CD8-positive, alpha-beta memory T cell (primary cell): ENCODE measurements around the gene BRME1. TPM values are rescaled to one million over a fixed set of nuclear protein-coding genes. Genes with fewer than 3 reads are reported as not detected.
"Not testable (repeated sequence)": the region's sequence is repeated elsewhere in the genome, so short reads cannot be mapped to it uniquely, and the experiment has no call there.

Source experiments
- CTCF ChIA-PET: fragments of 350-600 bp; sonication (Branson Sonifier 250); formaldehyde crosslinking; loops from one replicate; lab custom pipeline; 2021; ENCODE audit warnings: antibody characterized with exemption; lab: Charles Lee
- POLR2A ChIA-PET: fragments of 350-600 bp; sonication (Branson Sonifier 250); formaldehyde crosslinking; loops from one replicate; lab custom pipeline; 2021; ENCODE audit warnings: antibody characterized with exemption; lab: Charles Lee
- DNase-seq, 5 donors: peaks; one replicate each; pipeline versions ENCODE4 v3.0.0 to v3.0.0-alpha.2; 2020 to 2022; ENCODE audit warnings: mixed read lengths in 1 of 5
- H3K27ac ChIP-seq: one replicate; pipeline ENCODE4 v1.7.0; 2013; ENCODE audit warnings: low read depth, mild to moderate bottlenecking, low read length, moderate library complexity
- H3K27me3 ChIP-seq: 2 replicates; pipeline ENCODE4 v1.7.0; 2013; ENCODE audit warnings: low read length, mild to moderate bottlenecking; ENCODE audit not compliant: insufficient read depth, poor library complexity, severe bottlenecking
- H3K36me3 ChIP-seq: 2 replicates; pipeline ENCODE4 v1.7.0; 2013; ENCODE audit warnings: mild to moderate bottlenecking, low read length, moderate library complexity; ENCODE audit not compliant: insufficient read depth
- H3K4me1 ChIP-seq: 2 replicates; pipeline ENCODE4 v1.7.0; 2013; ENCODE audit warnings: mild to moderate bottlenecking, low read length, moderate library complexity; ENCODE audit not compliant: insufficient read depth
- H3K4me3 ChIP-seq: 2 replicates; pipeline ENCODE4 v1.7.0; 2013; ENCODE audit warnings: mild to moderate bottlenecking, low read length
- H3K9me3 ChIP-seq: 2 replicates; pipeline ENCODE4 v1.7.0; 2013; ENCODE audit warnings: mild to moderate bottlenecking, low read length
- H3K27ac Mint-ChIP-seq, 8 donors: one replicate each; pipeline ENCODE4 v1.8.0; 2020 to 2021; ENCODE audit warnings: mixed read lengths in 8 of 8, mild to moderate bottlenecking in 6 of 8, inconsistent platforms in 3 of 8, moderate library complexity in 3 of 8
- H3K27me3 Mint-ChIP-seq, 2 donors: one replicate each; pipeline ENCODE4 v1.8.0; 2020 to 2021; ENCODE audit warnings: mixed read lengths in 2 of 2, mild to moderate bottlenecking in 1 of 2, moderate library complexity in 1 of 2
- H3K36me3 Mint-ChIP-seq, 3 donors: one replicate each; pipeline ENCODE4 v1.8.0; 2020 to 2021; ENCODE audit warnings: mixed read lengths in 3 of 3, inconsistent platforms in 1 of 3, mild to moderate bottlenecking in 1 of 3
- H3K4me1 Mint-ChIP-seq, 3 donors: one replicate each; pipeline ENCODE4 v1.8.0; 2020 to 2021; ENCODE audit warnings: mixed read lengths in 3 of 3, inconsistent platforms in 1 of 3, mild to moderate bottlenecking in 1 of 3
- H3K4me3 Mint-ChIP-seq, 7 donors: one replicate each; pipeline ENCODE4 v1.8.0; 2020 to 2021; ENCODE audit warnings: mixed read lengths in 7 of 7, mild to moderate bottlenecking in 6 of 7, moderate library complexity in 4 of 7, inconsistent platforms in 2 of 7
- H3K9me3 Mint-ChIP-seq, 5 donors: one replicate each; pipeline ENCODE4 v1.8.0; 2020 to 2022; ENCODE audit warnings: mixed read lengths in 5 of 5, mild to moderate bottlenecking in 3 of 5, moderate library complexity in 2 of 5, inconsistent platforms in 1 of 5
- polyA plus RNA-seq: library from polyadenylated mRNA; unstranded; fragments of 300-500 nt; fragmentation: Illumina TruSeq; gene quantifications from one replicate; pipeline ENCODE4 v1.2.3, GENCODE V29; 2021
- total RNA-seq, 2 experiments: library from RNA; stranded (reverse); gene quantifications; one replicate each; pipeline ENCODE4 v1.2.3, GENCODE V29; 2021

Gene BRME1
- total and polyA plus RNA-seq, 3 experiments from 2014 or later = 3.5 to 8.2 (median 6.8) TPM

DNA sequence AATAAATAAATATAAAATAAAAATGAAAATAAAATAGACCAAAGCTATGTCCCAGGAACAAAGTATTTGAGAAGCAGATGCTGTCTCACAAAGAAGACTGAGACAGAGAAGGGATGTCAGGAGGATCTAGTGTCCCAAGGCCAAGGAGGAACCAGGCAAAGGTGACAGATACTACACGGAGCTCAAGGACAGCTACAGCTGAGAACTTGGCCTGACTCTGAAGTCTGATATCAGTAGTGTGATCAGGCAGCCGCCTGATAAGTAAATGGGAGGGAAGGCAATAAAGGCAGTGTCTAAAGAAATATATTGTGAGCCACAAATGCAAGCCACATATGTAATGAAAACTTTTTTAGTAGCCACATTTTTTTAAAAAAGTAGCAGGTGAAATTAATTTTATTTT, 49.4 kb downstream of the BRME1 start:
- Histone ChIP-seq H3K36me3 (no peaks in the 10 kb centered on the region), H3K27ac (no peak overlapping the region), H3K27me3 (no peaks in the 10 kb centered on the region), H3K4me3 (no peak overlapping the region), H3K4me1 (peaks cover 5% of the 10 kb centered on the region), H3K9me3 (no peaks in the 10 kb centered on the region)
- peaks cover 0 to 2% of the 10 kb centered on the region in 2 donors for H3K27me3 Mint-ChIP-seq
- peak overlapping the region in 1 of 8 donors; percentile 57 for H3K27ac Mint-ChIP-seq
- CTCF ChIA-PET = interaction anchor here (0.6 to 0.7 kb wide), 2 partner anchors 12 to 72 kb away, joined by 3 to 4 read pairs; no protein-coding TSS in a partner anchor
- POLR2A ChIA-PET = interaction anchor here (0.8 kb wide), 1 partner anchor 9 kb away, joined by 3 read pairs; no protein-coding TSS in a partner anchor
- peaks cover 0 to 2% (median 0%) of the 10 kb centered on the region in 3 donors for H3K36me3 Mint-ChIP-seq
- H3K9me3 Mint-ChIP-seq = no peaks in the 10 kb centered on the region
- H3K4me1 Mint-ChIP-seq = peaks cover 5 to 17% (median 13%) of the 10 kb centered on the region in 3 donors
- DNase-seq = no peak
- peak overlapping the region in 1 of 7 donors; percentile 72 for H3K4me3 Mint-ChIP-seq

DNA sequence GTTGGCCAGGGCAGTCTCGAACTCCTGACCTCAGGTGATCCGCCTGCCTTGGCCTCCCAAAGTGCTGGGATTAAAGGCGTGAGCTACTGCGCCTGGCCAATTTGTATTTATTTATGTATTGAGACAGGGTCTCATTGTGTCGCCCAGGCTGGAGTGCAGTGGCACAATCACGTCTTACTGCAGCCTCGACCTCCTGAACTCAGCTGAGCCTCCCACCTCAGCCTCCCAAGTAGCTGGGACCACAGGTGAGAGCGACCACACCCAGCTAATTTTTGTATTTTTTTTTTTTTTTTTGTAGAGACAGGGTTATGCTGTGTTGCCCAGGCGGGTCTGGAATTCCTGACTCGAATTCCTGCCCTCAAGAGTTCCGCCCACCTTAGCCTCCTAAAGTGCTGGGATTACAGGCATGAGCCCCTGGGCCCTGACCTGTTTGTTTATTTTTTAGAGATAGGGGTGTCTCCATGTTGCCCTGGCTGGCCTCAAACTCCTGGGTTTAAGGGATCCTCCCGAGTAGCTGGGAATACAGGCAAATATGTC, 53.7 kb downstream of the BRME1 start:
- POLR2A ChIA-PET = interaction anchor here (0.6 to 1.4 kb wide), 2 partner anchors 9 to 11 kb away, joined by 5 to 9 read pairs; no protein-coding TSS in a partner anchor
- H3K4me3 Mint-ChIP-seq = not testable (repeated sequence)

DNA sequence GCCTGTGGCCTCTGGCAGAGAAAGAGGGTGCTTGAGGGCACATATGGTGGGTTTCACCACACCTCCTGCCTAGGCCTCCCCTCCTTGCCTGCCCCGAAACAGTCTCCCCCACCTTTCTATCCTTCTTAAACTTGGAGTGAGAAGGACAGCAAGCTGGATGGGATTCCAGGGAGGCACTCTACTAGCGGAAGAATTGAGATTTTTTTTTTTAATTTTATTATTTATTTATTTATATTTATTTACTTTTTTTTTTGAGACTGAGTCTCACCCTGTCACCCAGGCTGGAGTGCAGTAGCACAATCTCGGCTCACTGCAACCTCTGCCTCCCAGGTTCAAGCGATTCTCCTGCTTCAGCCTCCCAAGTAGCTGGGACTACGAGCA, 54.2 kb downstream of the BRME1 start:
- peak overlapping the region in 4 of 8 donors; percentile 37 to 100 (median 92) for H3K27ac Mint-ChIP-seq
- H3K36me3 ChIP-seq, H3K9me3 ChIP-seq, H3K36me3 Mint-ChIP-seq, H3K9me3 Mint-ChIP-seq, DNase-seq, H3K27me3 ChIP-seq, H3K4me3 ChIP-seq, H3K27me3 Mint-ChIP-seq: not testable (repeated sequence)
- H3K4me3 Mint-ChIP-seq = peak overlapping the region in 1 of 7 donors; percentile 30
- ChIA-PET CTCF (interaction anchor here (0.6 to 8.2 kb wide), 4 partner anchors 11 to 73 kb away, joined by 3 to 73 read pairs (median 6); no protein-coding TSS in a partner anchor), POLR2A (interaction anchor here (1.4 to 1.9 kb wide), 2 partner anchors 9 to 11 kb away, joined by 5 to 15 read pairs; no protein-coding TSS in a partner anchor)
- H3K4me1 Mint-ChIP-seq = peaks cover 17 to 40% (median 21%) of the 10 kb centered on the region in 3 donors
- H3K4me1 ChIP-seq = peaks cover 23% of the 10 kb centered on the region
- peak overlapping the region; percentile 94 for H3K27ac ChIP-seq

More for the DNA sequence above, 53.7 kb downstream of the BRME1 start:
- not testable (repeated sequence) for DNase-seq, H3K36me3 ChIP-seq, H3K27me3 ChIP-seq, H3K4me3 ChIP-seq, H3K27me3 Mint-ChIP-seq, H3K9me3 Mint-ChIP-seq, H3K36me3 Mint-ChIP-seq, H3K9me3 ChIP-seq, H3K27ac ChIP-seq
- Mint-ChIP-seq H3K4me1 (peaks cover 15 to 35% (median 19%) of the 10 kb centered on the region in 3 donors), H3K27ac (peak overlapping the region in 2 of 8 donors; percentile 27 to 29)
- CTCF ChIA-PET = interaction anchor here (0.6 to 8.2 kb wide), 3 partner anchors 10 to 73 kb away, joined by 3 to 73 read pairs (median 3); no protein-coding TSS in a partner anchor
- peaks cover 18% of the 10 kb centered on the region for H3K4me1 ChIP-seq

DNA sequence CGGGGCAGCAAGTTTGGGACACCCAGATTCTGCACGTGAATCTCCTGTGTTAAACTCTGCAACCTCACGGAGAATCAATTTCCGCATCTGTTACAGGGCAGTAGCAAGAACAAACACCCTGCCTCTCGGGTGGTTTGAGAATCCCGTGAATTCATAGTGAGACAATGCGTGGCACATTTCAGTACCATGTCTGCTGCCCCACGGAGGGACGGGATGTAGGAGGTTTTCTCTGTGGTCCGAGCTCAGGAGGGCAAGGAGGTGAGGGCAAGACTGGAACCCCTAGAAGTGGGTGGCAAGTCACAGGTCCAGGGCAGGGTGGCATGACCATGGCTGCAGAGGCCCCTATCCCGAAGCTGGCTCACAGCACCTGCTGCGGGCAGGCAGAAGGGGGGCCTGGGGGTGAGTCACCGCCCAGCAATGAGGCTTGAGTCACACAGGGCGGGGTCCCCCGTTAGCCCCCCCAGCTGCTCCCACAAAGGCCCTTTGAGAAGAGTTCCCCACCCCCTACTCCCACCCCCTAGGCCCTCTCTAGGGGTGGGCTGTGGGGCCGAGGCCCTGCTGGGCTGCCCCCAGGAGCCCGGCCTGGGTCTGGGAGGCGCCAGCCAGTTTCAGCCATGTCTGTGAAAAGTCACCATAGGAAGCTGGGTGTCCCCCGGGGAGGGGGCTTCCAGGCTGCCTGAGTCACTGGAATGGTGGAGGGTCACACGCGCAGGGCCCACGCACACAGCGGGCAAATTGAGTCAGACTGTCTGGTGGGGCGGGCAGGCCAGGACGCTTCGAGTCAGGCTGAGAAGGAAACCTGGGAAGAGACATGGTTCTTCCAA, 54.8 kb downstream of the BRME1 start:
- no peaks in the 10 kb centered on the region for H3K36me3 ChIP-seq
- no peaks in the 10 kb centered on the region for H3K9me3 ChIP-seq
- POLR2A ChIA-PET = interaction anchor here (0.6 to 1.9 kb wide), 3 partner anchors 10 to 40 kb away, joined by 5 to 15 read pairs (median 6); no protein-coding TSS in a partner anchor
- peaks cover 29% of the 10 kb centered on the region for H3K4me1 ChIP-seq
- DNase-seq = peak in 4 of 5 donors; percentile 41 to 90 (median 61)
- peak overlapping the region; percentile 89 to 100 (median 99) for H3K27ac Mint-ChIP-seq
- peaks cover 0 to 4% (median 0%) of the 10 kb centered on the region in 3 donors for H3K36me3 Mint-ChIP-seq
- H3K27me3 Mint-ChIP-seq = peaks cover 0 to 13% of the 10 kb centered on the region in 2 donors
- H3K27ac ChIP-seq = peak overlapping the region; percentile 94
- peak overlapping the region; percentile 75 to 91 (median 85) for H3K4me3 Mint-ChIP-seq
- peaks cover 0 to 5% (median 0%) of the 10 kb centered on the region in 5 donors for H3K9me3 Mint-ChIP-seq
- peak overlapping the region; percentile 20 for H3K4me3 ChIP-seq
- CTCF ChIA-PET = interaction anchor here (1.2 to 8.2 kb wide), 3 partner anchors 10 to 15 kb away, joined by 4 to 73 read pairs (median 8); no protein-coding TSS in a partner anchor
- peaks cover 23 to 46% (median 27%) of the 10 kb centered on the region in 3 donors for H3K4me1 Mint-ChIP-seq
- H3K27me3 ChIP-seq = no peaks in the 10 kb centered on the region

DNA sequence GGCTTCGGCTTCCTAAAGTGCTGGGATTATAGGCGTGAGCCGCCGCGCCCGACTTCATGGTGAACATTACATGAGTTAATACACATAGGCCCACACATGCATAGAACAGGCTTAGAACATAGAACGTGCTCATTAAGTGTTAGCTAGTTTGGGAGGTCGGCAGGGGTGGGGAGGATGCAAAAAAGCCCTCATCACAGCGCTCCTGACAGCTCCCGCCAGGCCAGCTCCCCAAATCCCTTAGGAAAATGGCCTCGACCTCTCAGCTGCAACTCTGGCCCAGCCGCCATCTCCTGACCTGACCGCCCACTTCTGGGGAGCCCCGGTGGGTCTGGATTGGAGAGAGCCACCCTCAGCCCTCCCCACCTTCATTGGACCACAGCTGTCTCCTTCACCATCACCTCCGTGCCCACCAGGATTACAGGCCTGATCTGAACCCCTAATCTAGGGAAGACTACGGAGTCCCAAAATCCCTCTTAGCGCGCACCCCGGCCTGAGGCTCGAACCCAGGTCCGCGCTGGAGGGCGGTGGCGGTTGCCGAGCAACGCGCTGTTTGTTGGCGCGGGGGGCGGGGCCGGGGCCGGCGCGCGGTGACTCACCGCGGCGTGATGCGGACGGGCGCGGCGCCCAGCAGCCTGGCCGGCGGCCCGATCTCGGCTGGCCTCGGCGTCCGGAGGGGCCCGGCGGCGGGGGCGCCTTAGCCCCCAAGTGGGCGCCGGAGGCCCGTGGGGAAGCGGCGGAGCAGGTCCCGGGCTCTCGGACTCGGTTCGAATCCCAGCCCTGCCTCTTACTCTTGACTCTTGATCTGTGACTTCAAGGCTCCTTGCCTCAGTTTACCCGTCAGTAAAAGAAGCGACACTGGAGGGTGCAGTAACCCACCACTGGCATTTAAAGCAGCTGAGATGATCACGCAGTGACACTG, 55.7 kb downstream of the BRME1 start:
- H3K4me1 Mint-ChIP-seq = peaks cover 29 to 53% (median 35%) of the 10 kb centered on the region in 3 donors
- CTCF ChIA-PET = interaction anchor here (0.6 to 8.2 kb wide), 6 partner anchors 9 to 76 kb away, joined by 3 to 73 read pairs (median 4); partner anchors contain the start of gene C19orf53
- DNase-seq = peak in 4 of 5 donors; percentile 57 to 82 (median 60)
- peaks cover 0 to 5% (median 0%) of the 10 kb centered on the region in 5 donors for H3K9me3 Mint-ChIP-seq
- peaks cover 0 to 13% of the 10 kb centered on the region in 2 donors for H3K27me3 Mint-ChIP-seq
- no peaks in the 10 kb centered on the region for H3K36me3 ChIP-seq
- POLR2A ChIA-PET = interaction anchor here (0.5 to 4.4 kb wide), 6 partner anchors 10 to 228 kb away, joined by 3 to 39 read pairs (median 6); no protein-coding TSS in a partner anchor
- H3K4me3 ChIP-seq = peak overlapping the region; percentile 20
- peak overlapping the region; percentile 89 to 100 (median 99) for H3K27ac Mint-ChIP-seq
- no peaks in the 10 kb centered on the region for H3K9me3 ChIP-seq
- no peaks in the 10 kb centered on the region for H3K27me3 ChIP-seq
- peak overlapping the region; percentile 75 to 91 (median 85) for H3K4me3 Mint-ChIP-seq
- peaks cover 36% of the 10 kb centered on the region for H3K4me1 ChIP-seq
- peaks cover 0 to 4% (median 0%) of the 10 kb centered on the region in 3 donors for H3K36me3 Mint-ChIP-seq
- H3K27ac ChIP-seq = peak overlapping the region; percentile 94

DNA sequence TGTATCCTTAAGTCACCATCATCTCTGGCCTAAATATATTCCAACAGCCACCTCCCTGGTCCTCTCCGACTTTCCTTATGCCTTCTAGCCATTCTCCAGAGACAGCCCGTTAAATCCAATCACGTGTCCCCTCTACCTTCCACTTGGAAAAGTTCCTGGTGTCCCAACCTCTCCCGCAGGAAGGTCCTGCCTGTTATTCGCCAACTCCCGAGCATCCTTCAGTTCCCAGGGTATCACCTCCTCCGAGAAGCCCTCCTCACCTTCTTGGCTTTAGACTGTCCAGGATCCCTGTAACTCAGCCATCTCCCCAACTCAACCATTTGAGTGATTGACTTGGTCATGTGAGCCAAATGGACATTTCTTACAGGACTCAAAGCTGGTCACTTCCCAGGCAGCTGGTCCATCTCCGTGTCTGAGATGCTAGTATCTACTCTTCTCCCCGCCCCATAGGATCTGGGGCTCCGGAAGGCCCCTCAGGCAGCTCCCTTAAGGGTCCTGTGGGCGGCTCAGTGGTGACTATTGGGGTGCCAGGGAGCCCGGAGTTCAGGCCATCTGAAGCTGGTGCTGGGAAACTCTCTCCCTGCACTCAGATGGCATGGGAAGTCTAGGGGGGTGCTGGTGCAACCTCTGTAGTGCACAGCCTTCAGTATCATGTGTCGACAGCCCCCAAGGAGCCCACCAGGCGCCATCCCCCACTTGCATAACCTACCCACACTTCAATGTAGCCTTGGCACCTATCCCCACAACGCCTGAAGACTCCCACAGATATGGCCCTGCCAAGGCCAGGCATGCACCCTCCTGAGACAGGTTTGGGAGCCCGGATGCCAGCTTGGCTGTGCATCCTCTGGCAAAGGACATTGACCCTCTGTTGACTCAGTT, 56.9 kb downstream of the BRME1 start:
- H3K4me1 ChIP-seq = peaks cover 48% of the 10 kb centered on the region
- Mint-ChIP-seq H3K27me3 (peaks cover 0 to 13% of the 10 kb centered on the region in 2 donors), H3K9me3 (peaks cover 0 to 5% (median 0%) of the 10 kb centered on the region in 5 donors), H3K36me3 (peaks cover 0 to 4% (median 0%) of the 10 kb centered on the region in 3 donors), H3K27ac (peak overlapping the region; percentile 4 to 100 (median 96)), H3K4me1 (peaks cover 35 to 65% (median 45%) of the 10 kb centered on the region in 3 donors), H3K4me3 (peak overlapping the region in 6 of 7 donors; percentile 42 to 83 (median 66))
- no peaks in the 10 kb centered on the region for H3K27me3 ChIP-seq
- H3K36me3 ChIP-seq = no peaks in the 10 kb centered on the region
- POLR2A ChIA-PET = interaction anchor here (0.5 to 4.4 kb wide), 4 partner anchors 12 to 97 kb away, joined by 3 to 39 read pairs (median 4); no protein-coding TSS in a partner anchor
- CTCF ChIA-PET = interaction anchor here (0.9 to 8.2 kb wide), 5 partner anchors 13 to 101 kb away, joined by 3 to 73 read pairs (median 3); partner anchors contain the start of gene C19orf53
- H3K4me3 ChIP-seq = no peak overlapping the region
- no peaks in the 10 kb centered on the region for H3K9me3 ChIP-seq
- DNase-seq = peak in 1 of 5 donors; percentile 60
- no peak overlapping the region for H3K27ac ChIP-seq
